Endothelial cell of umbilical vein (primary cell): ENCODE measurements around the gene ENTPD1.

Experiments
- CTCF ChIP-seq, 2 donors: IDR thresholded peaks; 1 replicate in 1 of 2; 2 replicates in 1 of 2; pipeline ENCODE4 v1.5.1; 2011; ENCODE audit warnings: low read length in 2 of 2, mild to moderate bottlenecking in 2 of 2, moderate library complexity in 2 of 2, control low read depth in 1 of 2, inconsistent platforms in 1 of 2, low read depth in 1 of 2; ENCODE audit not compliant: insufficient read depth in 1 of 2; ENCODE audit errors: extremely low read depth in 1 of 2
- MAX ChIP-seq: IDR thresholded peaks from 2 replicates; pipeline ENCODE4 v1.6.1; 2011; ENCODE audit not compliant: insufficient read depth, insufficient read length
- POLR2AphosphoS5 ChIP-seq: IDR thresholded peaks from 2 replicates; pipeline ENCODE4 v1.6.1; 2012; ENCODE audit warnings: low read depth, mild to moderate bottlenecking, control low read depth, low read length, moderate library complexity; ENCODE audit not compliant: insufficient read depth

GRCh38 chr10:95861386-95861785 is 105.4 kb downstream of the ENTPD1 start:
- TF ChIP-seq CTCF (IDR thresholded peaks at IDR 0.05; ENCODE audit: extremely low read depth in 1 of 2, insufficient read depth in 1 of 2, low read depth in 1 of 2, low read length in 2 of 2) (no peak), MAX (no peak), POLR2AphosphoS5 (no peak)
